HG02623 (cell line): ENCODE measurements around the gene ANGPT4.
"Not testable (repeated sequence)": the region's sequence is repeated elsewhere in the genome, so short reads cannot be mapped to it uniquely, and the experiment has no call there.

Source experiments
- ATAC-seq: cut with Tn5 transposase; IDR thresholded peaks from one replicate; pipeline ENCODE4 v1.9.1; 2021; ENCODE audit warnings: moderate library complexity; ENCODE audit not compliant: unreplicated experiment

ANGPT4 gene

GRCh38 chr20:909641-910040 is 6.5 kb downstream of the ANGPT4 start:
- ATAC-seq, result no peak

- ATAC-seq, result no peak
Measured at GRCh38 chr20:906703-907270, 9.3 kb downstream of the ANGPT4 start.

- no peak for ATAC-seq
Measured at GRCh38 chr20:906001-906520, 10.1 kb downstream of the ANGPT4 start.

GRCh38 chr20:905396-905961 is 10.7 kb downstream of the ANGPT4 start:
- no peak for ATAC-seq

- no peak for ATAC-seq
Measured at GRCh38 chr20:904039-904545, 12.0 kb downstream of the ANGPT4 start.

- ATAC-seq, result not testable (repeated sequence)
Measured at GRCh38 chr20:897436-897835, 18.7 kb downstream of the ANGPT4 start.

GRCh38 chr20:896501-897025 is 19.6 kb downstream of the ANGPT4 start:
- no peak for ATAC-seq

GRCh38 chr20:892371-892770 is 23.8 kb downstream of the ANGPT4 start:
- ATAC-seq, result not testable (repeated sequence)

- ATAC-seq, result no peak
Measured at GRCh38 chr20:891706-892080, 24.4 kb downstream of the ANGPT4 start.

- ATAC-seq, result no peak
Measured at GRCh38 chr20:891058-891705, 25.0 kb downstream of the ANGPT4 start.

- ATAC-seq, result no peak
Measured at GRCh38 chr20:890666-891057, 25.5 kb downstream of the ANGPT4 start.

GRCh38 chr20:889932-890463 is 26.1 kb downstream of the ANGPT4 start:
- ATAC-seq, result no peak

GRCh38 chr20:889106-889505 is 27.0 kb downstream of the ANGPT4 start:
- no peak for ATAC-seq

GRCh38 chr20:888057-888456 is 28.1 kb downstream of the ANGPT4 start:
- ATAC-seq, result no peak

- ATAC-seq, result no peak
Measured at GRCh38 chr20:887137-887536, 29.0 kb downstream of the ANGPT4 start.

- ATAC-seq, result no peak
Measured at GRCh38 chr20:884983-885952, 30.9 kb downstream of the ANGPT4 start.

GRCh38 chr20:881783-882144 is 34.4 kb downstream of the ANGPT4 start:
- ATAC-seq, result no peak

- no peak for ATAC-seq
Measured at GRCh38 chr20:881051-881782, 34.9 kb downstream of the ANGPT4 start.

GRCh38 chr20:879626-880025 is 36.5 kb downstream of the ANGPT4 start:
- no peak for ATAC-seq
